HEK293T (cell line): ENCODE results near the gene PRRC2B.

Source experiments
- CTCF ChIA-PET: fragments of 350-600 bp; formaldehyde crosslinking; extraction: SDS; loops from one replicate; lab custom pipeline; 2021; ENCODE audit warnings: antibody characterized with exemption, inconsistent platforms; lab: Yijun Ruan, JAX
- POLR2A ChIA-PET: fragments of 350-600 bp; formaldehyde crosslinking; extraction: SDS; loops from one replicate; lab custom pipeline; 2020; ENCODE audit warnings: antibody characterized with exemption, inconsistent platforms; lab: Yijun Ruan, JAX
- DNase-seq: peaks from one replicate; pipeline ENCODE4 v3.0.0; 2012; ENCODE audit warnings: mixed read lengths; ENCODE audit errors: extremely low spot score
- ARNT ChIP-seq: fragments of 450-650 bp; IDR thresholded peaks from 2 replicates; pipeline ENCODE4 v1.6.1; 2017; ENCODE audit warnings: mild to moderate bottlenecking
- BHLHE40 ChIP-seq: fragments of 450-650 bp; IDR thresholded peaks from 2 replicates; pipeline ENCODE4 v1.6.1; 2016; ENCODE audit warnings: mild to moderate bottlenecking, moderate library complexity, borderline replicate concordance
- CTBP1 ChIP-seq: fragments of 450-650 bp; IDR thresholded peaks from 2 replicates; pipeline ENCODE4 v1.6.1; 2016; ENCODE audit warnings: borderline replicate concordance
- ELF4 ChIP-seq: fragments of 450-650 bp; IDR thresholded peaks from 2 replicates; pipeline ENCODE4 v1.6.1; 2017; ENCODE audit warnings: antibody characterized with exemption
- FOXA1 ChIP-seq: fragments of 450-650 bp; IDR thresholded peaks from 2 replicates; pipeline ENCODE4 v1.6.1; 2016; ENCODE audit warnings: mild to moderate bottlenecking
- FOXK2 ChIP-seq: fragments of 450-650 bp; IDR thresholded peaks from 2 replicates; pipeline ENCODE4 v1.6.1; 2016; ENCODE audit warnings: mild to moderate bottlenecking
- FOXM1 ChIP-seq: fragments of 450-650 bp; IDR thresholded peaks from 2 replicates; pipeline ENCODE4 v1.6.1; 2017; ENCODE audit warnings: mild to moderate bottlenecking, borderline replicate concordance
- HDGF ChIP-seq: fragments of 450-650 bp; IDR thresholded peaks from 2 replicates; pipeline ENCODE4 v1.6.1; 2017; ENCODE audit warnings: antibody characterized with exemption, borderline replicate concordance
- L3MBTL2 ChIP-seq: fragments of 450-650 bp; conservative IDR thresholded peaks from 2 replicates; pipeline ENCODE4 v1.6.1; 2016; ENCODE audit warnings: mild to moderate bottlenecking
- LEF1 ChIP-seq: fragments of 450-650 bp; IDR thresholded peaks from 2 replicates; pipeline ENCODE4 v1.6.1; 2017; ENCODE audit warnings: mild to moderate bottlenecking, borderline replicate concordance
- NFRKB ChIP-seq: fragments of 450-650 bp; IDR thresholded peaks from 2 replicates; pipeline ENCODE4 v1.6.1; 2016; ENCODE audit warnings: mild to moderate bottlenecking, moderate library complexity
- PKNOX1 ChIP-seq: fragments of 450-650 bp; IDR thresholded peaks from 2 replicates; pipeline ENCODE4 v1.6.1; 2016
- SP1 ChIP-seq: fragments of 450-650 bp; IDR thresholded peaks from 2 replicates; pipeline ENCODE4 v1.6.1; 2017
- SUZ12 ChIP-seq: fragments of 450-650 bp; IDR thresholded peaks from 2 replicates; pipeline ENCODE4 v1.6.1; 2016; ENCODE audit warnings: mild to moderate bottlenecking
- TARDBP ChIP-seq: fragments of 450-650 bp; IDR thresholded peaks from 2 replicates; pipeline ENCODE4 v1.6.1; 2016
- ZNF384 ChIP-seq: fragments of 450-650 bp; IDR thresholded peaks from 2 replicates; pipeline ENCODE4 v1.6.1; 2016

The PRRC2B gene

GRCh38 chr9:131495785-131496184, 101.9 kb downstream of the PRRC2B start:
- TF ChIP-seq SUZ12 (no peak), PKNOX1 (no peak), ZNF384 (no peak), FOXK2 (no peak)
- no peak for DNase-seq
- CTCF ChIA-PET, result no interaction called here
- POLR2A ChIA-PET, result no interaction called here

GRCh38 chr9:131496844-131497405, 103.0 kb downstream of the PRRC2B start:
- no peak for DNase-seq
- ChIA-PET CTCF (interaction anchor here (0.5 kb wide), 1 partner anchor 129 kb away, joined by 3 read pairs; no protein-coding TSS in a partner anchor), POLR2A (no interaction called here)
- TF ChIP-seq SP1 (no peak), SUZ12 (no peak), BHLHE40 (no peak), TARDBP (no peak), L3MBTL2 (no peak), FOXM1 (no peak), ELF4 (no peak), FOXK2 (no peak), CTBP1 (no peak), FOXA1 (no peak), HDGF (no peak), ZNF384 (no peak), PKNOX1 (no peak), NFRKB (no peak)

- POLR2A ChIA-PET, result interaction anchor here (0.8 to 1.6 kb wide), 2 partner anchors 10 to 126 kb away, joined by 3 to 5 read pairs; no protein-coding TSS in a partner anchor
- CTCF ChIA-PET, result no interaction called here
- DNase-seq, result no peak
- TF ChIP-seq L3MBTL2 (no peak), BHLHE40 (no peak), FOXA1 (no peak), NFRKB (no peak), HDGF (no peak), ZNF384 (no peak), ELF4 (no peak), ARNT (no peak), FOXM1 (no peak), SP1 (no peak), LEF1 (no peak), CTBP1 (no peak), PKNOX1 (no peak), FOXK2 (no peak)
Observed at GRCh38 chr9:131499254-131499767, 105.4 kb downstream of the PRRC2B start.

GRCh38 chr9:131500377-131500776, 106.5 kb downstream of the PRRC2B start:
- no peak for TF ChIP-seq HDGF
- no peak for TF ChIP-seq LEF1
- TF ChIP-seq ARNT, result no peak
- no peak for TF ChIP-seq ZNF384
- no peak for TF ChIP-seq PKNOX1
- no peak for TF ChIP-seq SP1
- TF ChIP-seq SUZ12, result no peak
- no peak for TF ChIP-seq NFRKB
- no peak for TF ChIP-seq FOXK2
- TF ChIP-seq TARDBP, result no peak
- ChIA-PET POLR2A (interaction anchor here (0.9 kb wide), 1 partner anchor 127 kb away, joined by 3 read pairs; no protein-coding TSS in a partner anchor), CTCF (no interaction called here)
- no peak for DNase-seq

GRCh38 chr9:131500939-131501541, 107.2 kb downstream of the PRRC2B start:
- ChIA-PET CTCF (no interaction called here), POLR2A (interaction anchor here (0.9 kb wide), 1 partner anchor 128 kb away, joined by 3 read pairs; no protein-coding TSS in a partner anchor)
- no peak for DNase-seq
- TF ChIP-seq PKNOX1, result peak; percentile 14; the same call in 1 of the 2 replicates
- TF ChIP-seq NFRKB, result no peak
- TF ChIP-seq CTBP1, result no peak
